WTC11 (cell line): ENCODE measurements around the gene LCN12.

Experiments
- CTCF ChIP-seq: fragments of 200-600 bp; IDR thresholded peaks from 2 replicates; pipeline ENCODE4 v1.8.0; 2022; ENCODE audit warnings: antibody characterized with exemption
- ESRRA ChIP-seq: sonication (generic); formaldehyde crosslinking; IDR thresholded peaks from 2 replicates; pipeline ENCODE4 v1.8.1; 2022; ENCODE audit warnings: mild to moderate bottlenecking, missing genetic modification reagents, borderline replicate concordance
- JUN ChIP-seq: sonication (generic); formaldehyde crosslinking; IDR thresholded peaks from 2 replicates; pipeline ENCODE4 v1.8.0; 2023; ENCODE audit warnings: mild to moderate bottlenecking, missing genetic modification reagents
- TF ChIP-seq, protein P1 (sequence below): sonication (generic); formaldehyde crosslinking; conservative IDR thresholded peaks from 2 replicates; pipeline ENCODE4 v1.8.1; 2023; ENCODE audit warnings: mild to moderate bottlenecking, low read depth, missing genetic modification reagents, moderate library complexity

DNA sequence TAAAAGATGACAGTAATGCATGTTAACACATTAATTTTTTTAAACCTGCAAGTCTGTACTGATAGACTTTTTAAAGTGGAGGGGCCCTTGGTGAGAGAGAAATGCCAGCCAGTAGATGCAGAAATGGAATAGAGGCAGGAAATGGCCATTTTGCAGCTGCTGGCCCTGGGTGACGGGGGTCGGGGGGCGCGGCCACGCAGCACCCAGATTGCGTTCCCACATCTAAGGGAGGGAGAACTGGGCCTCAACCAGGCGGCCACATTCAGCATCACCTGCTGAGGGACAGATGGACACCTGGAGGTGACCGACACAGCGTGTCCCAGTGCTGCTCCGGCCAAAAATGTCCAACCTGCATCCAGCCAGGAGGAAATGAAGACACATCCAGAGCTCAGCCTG is 50.6 kb downstream of the LCN12 start:
- no peak for TF ChIP-seq CTCF
- no peak for TF ChIP-seq ESRRA (CRISPR knock-in tag)
- TF ChIP-seq, protein P1, sequence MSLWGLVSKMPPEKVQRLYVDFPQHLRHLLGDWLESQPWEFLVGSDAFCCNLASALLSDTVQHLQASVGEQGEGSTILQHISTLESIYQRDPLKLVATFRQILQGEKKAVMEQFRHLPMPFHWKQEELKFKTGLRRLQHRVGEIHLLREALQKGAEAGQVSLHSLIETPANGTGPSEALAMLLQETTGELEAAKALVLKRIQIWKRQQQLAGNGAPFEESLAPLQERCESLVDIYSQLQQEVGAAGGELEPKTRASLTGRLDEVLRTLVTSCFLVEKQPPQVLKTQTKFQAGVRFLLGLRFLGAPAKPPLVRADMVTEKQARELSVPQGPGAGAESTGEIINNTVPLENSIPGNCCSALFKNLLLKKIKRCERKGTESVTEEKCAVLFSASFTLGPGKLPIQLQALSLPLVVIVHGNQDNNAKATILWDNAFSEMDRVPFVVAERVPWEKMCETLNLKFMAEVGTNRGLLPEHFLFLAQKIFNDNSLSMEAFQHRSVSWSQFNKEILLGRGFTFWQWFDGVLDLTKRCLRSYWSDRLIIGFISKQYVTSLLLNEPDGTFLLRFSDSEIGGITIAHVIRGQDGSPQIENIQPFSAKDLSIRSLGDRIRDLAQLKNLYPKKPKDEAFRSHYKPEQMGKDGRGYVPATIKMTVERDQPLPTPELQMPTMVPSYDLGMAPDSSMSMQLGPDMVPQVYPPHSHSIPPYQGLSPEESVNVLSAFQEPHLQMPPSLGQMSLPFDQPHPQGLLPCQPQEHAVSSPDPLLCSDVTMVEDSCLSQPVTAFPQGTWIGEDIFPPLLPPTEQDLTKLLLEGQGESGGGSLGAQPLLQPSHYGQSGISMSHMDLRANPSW (CRISPR knock-in tag): no peak
- TF ChIP-seq JUN (CRISPR knock-in tag): no peak
